Raji (cell line): ENCODE measurements around the gene KRTAP5-6.

ENCODE experiments used
- POLR2A ChIP-seq: IDR thresholded peaks from 2 replicates; pipeline ENCODE4 v1.6.1; 2011; ENCODE audit warnings: low read depth, low read length, control low read depth; ENCODE audit not compliant: insufficient read depth

The KRTAP5-6 gene

DNA sequence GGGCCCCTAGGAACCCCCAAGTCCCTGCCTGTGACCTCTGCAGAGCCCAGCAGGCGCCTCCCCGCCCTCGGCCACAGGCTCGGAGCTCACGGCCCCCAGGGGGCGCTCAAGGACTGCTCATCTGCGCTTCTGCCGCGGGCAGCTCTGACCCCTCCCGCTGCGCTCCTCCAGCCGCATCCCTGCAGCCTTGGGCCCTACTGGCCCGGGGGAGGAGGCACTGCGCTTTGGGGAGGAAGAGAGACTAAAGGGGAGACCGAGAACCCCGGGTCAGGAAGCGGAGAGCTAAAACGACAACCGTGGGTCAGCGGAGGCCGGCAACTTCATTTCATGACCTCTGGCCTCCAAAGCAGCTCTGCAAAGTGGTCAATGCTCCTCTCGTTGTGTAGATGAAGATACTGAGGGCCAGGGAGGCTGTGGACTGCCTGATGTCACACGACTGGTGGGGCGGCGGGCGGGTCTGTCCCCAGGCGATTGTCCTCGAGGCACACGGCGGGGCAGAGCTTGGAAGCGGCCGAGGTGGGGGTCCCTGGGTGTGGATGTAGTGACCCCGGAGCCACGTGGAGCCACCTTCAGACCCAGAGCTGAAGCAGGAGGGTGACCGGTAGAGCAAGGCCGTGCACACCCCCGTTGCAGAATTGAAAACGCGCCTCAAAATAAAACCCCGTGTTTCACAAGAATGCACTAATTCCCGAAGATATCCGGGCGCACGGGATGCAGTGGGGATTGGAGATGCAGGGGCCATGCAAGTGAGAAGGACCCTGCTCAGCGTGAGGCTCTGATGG is 2.7 kb upstream of the KRTAP5-6 start:
- no peak for TF ChIP-seq POLR2A

GRCh38 chr11:1694846-1695547 is 2.0 kb upstream of the KRTAP5-6 start:
- no peak for TF ChIP-seq POLR2A

DNA sequence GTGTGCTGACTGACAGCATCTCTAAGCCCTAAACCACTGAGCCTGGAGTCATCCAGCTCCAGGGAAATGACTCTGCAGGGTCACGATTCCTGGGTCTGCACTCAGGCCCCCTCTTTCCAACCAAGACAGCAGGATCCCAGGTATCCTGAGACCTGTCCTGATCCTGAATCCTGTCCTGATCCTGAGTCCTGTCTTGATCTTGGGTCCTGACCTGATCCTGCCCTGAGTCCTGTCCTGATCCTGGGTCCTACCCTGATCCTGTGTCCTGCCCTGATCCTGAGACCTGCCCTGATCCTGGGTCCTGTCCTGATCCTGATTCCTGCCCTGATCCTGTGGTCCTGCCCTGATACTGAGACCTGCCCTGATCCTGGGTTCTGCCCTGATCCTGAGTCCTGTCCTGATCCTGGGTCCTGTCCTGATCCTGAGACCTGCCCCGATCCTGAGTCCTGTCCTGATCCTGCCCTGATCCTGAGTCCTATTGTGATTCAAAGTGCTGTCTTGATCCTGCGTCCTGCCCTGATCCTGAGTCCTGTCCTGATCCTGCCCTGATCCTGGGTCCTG is 1.4 kb upstream of the KRTAP5-6 start:
- no peak for TF ChIP-seq POLR2A

DNA sequence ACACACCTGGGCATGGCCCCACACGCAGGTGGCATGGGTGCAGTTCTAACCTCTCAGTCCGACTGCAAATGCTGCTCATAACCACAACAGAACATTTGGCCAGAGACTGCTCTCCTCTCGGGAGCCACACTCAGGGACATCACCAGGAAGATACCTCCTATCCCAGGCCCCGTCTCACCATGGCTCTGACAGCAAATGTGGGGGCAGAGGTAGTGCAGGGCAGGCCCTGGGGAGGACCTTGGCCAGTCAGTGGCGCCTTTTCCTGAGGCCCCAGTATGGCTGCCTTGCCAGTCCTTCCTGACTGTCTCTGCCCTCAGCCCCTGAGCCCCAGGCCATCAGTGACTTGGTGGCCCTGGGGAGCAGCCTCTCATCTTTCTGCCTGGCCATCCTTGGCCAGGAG is 2.8 kb downstream of the KRTAP5-6 start:
- TF ChIP-seq POLR2A = no peak

DNA sequence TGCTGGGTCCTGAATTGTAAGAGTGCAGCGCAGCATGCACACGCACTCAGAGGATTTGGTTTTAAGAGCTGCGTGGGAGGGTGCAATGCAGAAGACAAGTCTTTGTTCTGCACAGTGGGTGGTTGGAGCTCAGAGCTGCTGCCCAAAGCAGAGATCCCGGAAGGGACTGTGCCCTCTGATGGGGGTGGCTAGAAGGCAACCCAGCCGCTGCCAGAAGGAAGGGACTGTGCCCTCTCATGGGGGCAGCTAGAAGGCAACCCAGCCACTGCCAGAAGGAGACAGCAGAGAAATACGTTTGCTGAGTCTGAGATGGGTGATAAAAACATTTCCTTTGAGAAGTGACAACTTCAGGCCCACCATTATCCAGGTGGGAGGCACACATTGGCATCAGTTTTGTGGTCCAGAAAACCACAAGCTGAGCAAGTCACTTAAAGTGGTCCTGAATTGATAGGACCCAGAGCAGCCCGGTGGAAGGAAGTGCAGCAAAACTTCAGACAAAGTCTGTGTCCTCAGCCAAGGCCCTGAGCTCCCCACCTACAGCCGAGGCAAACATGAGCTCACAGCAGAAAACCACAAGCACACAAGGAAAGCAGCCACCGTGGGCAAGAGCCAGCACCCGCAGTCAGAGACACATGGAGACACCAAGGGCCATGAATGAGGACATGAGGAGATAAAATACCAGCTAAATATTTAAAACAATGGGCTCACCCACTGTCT is 4.3 kb downstream of the KRTAP5-6 start:
- no peak for TF ChIP-seq POLR2A

DNA sequence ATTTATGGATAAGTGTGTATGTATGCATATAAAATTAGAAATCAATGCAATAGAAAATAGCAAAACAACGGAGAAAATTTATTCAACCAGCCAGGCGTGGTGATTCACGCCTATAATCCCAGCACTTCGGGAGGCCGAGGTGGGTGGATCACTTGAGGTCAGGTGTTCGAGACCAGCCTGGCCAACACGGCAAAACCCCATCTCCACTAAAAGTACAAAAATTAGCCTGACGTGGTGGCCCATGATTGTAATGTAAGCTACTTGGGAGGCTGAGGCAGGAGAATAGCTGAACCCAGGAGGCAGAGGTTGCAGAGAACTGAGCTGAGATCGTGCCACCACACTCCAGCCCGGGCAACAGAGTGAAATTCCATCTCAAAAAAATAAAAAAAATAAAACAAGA is 5.5 kb downstream of the KRTAP5-6 start:
- no peak for TF ChIP-seq POLR2A

DNA sequence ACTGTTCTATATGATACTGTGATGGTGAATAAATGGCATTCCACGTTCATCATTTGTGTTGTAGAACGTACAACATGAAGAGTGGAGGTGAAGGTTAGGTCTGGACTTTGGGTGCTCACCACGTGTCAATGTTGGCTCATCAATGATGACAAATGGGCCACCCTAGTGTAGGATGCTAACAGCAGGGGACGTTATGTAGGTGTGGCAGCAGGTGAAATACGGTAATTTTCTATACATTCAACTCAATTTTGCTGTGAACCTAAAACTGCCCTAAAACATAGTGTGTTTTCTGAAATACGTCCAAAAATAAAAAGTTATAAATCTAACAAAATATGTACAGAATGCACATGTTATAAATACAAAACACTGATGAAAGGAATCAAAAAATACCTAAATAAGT is 6.2 kb downstream of the KRTAP5-6 start:
- no peak for TF ChIP-seq POLR2A

GRCh38 chr11:1705126-1706052 is 8.4 kb downstream of the KRTAP5-6 start:
- no peak for TF ChIP-seq POLR2A

DNA sequence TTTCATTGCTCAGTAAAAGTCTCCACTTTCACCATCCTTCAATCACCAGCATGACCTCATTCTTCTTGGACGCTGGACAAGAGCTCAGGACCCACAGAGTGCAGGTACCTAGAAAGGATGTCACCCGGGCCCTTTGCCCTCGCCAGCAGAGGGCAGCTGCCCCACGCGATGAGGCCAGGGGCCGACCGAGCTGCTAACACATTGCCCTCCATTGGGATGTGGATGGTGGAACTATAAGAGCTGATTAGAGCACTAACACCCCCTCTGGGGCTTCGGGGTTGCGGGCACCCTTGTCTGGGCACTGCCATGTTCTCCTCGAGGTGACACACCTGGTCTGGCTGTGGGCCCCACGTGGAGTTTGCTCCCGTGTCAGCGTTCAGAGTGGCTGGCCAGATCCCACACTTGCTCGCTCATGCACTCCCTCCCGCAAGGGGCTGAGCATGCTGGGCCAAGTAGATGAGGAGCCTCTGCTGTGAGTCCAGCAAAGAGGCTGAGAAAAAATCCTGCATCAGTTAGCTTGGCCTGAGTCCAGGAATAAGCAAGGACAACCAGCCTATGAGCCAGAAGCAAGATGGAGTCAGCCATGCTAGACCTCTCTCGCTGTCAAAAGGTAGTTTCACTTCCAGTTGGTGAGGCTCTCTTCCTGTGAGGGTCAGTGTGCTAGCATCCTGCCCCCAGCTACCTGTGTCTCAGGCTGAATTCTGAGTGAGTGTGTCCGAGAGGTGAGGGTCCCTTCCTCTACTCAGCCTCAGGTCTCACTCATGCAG is 9.8 kb downstream of the KRTAP5-6 start:
- TF ChIP-seq POLR2A = no peak

GRCh38 chr11:1707751-1708150 is 10.8 kb downstream of the KRTAP5-6 start:
- no peak for TF ChIP-seq POLR2A

- TF ChIP-seq POLR2A = no peak
Measured at GRCh38 chr11:1708716-1709115, 11.7 kb downstream of the KRTAP5-6 start.

DNA sequence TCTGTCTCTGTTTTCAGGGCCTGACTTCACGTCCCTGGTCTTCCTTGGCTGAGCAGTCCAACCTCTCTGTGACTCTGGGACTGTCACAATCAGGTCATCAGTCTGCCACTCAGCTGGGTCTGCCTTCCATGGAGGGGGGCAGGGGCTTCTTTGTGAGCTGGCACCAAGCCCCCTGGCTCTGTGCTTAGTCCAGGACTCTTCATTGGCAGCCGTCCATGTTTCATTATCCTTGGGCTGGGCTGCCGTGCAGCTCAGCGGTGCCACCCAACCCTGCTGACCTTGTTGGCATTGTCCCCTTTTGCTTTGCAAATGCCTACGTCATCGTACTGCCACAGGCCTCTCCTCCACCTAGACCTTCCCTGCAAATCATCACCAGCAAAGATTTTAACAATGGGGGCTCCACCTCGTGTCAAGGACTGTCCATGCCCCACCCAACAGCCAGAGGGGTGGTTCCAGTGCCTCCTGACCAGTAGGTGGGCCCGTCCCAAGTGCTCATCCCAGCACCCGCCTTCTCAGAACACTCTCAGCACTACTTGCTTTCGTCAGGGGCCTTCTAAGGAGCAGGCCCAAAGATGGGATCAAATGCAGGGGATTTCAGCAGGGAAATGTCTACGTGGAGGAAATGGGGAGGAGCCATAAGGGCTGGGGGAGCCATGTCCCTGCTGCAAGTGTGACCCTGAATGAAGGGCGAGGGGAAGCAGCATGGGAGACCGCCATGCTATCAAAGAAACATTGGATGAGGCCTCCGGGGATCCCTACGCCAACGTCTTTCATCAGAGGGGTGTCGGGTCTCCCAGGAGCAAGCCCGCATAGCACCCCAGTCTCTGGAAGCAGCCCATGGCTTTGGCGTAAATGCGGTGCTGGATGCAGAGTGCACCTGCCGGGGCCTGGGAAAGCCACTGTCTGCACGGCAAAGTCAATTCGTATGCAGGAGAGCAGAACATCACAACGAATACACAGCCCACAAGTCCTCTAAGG is 18.2 kb downstream of the KRTAP5-6 start:
- no peak for TF ChIP-seq POLR2A

DNA sequence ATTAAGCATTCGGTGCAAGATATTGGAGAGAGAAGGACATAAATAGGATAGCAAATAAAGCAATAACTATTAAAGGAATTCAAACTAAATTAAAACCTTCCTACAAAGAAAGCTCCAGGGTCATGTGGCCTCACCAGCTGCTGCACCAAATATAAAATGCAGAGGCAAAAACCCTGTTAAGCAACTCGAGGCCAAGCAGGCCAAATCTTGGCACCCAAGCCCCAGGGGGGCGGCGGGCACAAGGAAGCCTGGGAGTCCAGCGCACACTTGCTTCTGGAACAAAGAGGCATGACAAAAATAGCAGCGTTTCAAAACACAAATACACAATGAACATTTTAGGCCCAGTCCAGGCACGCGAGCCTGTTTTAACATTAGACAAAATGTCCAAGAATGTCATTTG is 20.8 kb downstream of the KRTAP5-6 start:
- TF ChIP-seq POLR2A = no peak
